ENCODE data around the gene SOX11.
"Not testable (repeated sequence)": the region's sequence is repeated elsewhere in the genome, so short reads cannot be mapped to it uniquely, and the experiment has no call there.

SOX11 gene

GRCh38 chr2:5691985-5692529 lies at the start of gene SOX11:
Gene SOX11 (plus strand): TSS chr2:5692384. CDS start chr2:5692722, 338 bp downstream.
- DNase-seq, result peak; percentile 97 to 99

DNA sequence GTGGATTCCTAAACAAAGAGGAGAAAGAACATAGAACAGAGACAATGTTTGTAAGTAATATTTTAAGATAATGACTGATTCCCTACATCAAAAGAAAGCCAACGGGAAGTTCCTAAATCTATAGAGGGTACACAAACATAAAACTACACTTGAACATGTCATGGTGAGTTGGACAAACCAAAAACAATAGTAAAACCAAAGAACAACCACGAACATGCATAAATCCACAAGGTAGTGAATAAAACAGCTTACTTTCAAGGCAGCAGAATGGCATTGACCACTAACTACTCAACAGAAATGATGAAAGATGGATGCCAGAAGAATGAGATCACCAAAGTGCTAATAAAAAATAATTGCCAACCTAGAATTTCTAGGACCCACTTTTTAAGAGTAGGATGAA lies 39.5 kb upstream of the SOX11 start:
- not testable (repeated sequence) for DNase-seq

DNA sequence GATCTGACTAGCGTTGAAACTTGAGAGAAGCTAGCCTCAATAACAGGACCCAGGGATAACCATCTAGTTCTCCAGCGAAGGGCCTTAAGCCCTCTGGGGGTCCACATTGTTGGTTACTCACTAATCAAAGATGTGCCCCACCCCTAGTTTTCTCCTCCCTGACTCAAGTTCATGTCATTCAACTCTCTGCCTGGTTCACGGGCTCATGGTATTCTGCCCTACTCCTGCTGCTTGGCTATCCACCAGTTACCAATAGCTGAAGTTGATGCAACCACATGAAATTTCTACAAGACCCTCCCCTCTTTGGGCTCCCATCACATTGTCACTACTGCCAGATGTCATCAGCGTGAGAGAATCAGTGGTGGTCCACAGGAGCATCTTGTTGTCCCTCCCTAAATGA lies 38.4 kb upstream of the SOX11 start:
- not testable (repeated sequence) for DNase-seq

DNA sequence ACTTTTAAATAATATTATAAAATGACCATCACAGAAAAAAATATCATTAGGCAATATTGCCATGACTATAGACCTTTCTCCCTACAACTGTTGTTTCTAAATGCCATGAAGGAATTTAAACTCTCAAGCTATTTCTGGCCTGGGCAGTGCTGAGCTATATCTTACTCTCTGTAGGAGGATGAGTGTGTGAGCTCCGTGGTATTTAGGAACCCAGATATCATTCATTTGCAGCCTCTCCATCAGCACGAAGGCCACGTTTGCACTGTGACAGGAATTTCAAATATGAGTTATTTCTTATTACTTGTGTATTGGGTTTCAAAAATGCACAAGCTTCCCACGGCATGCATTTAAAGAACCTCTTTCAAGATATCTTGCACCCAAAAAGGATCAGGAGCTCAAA lies 35.0 kb upstream of the SOX11 start:
- no peak for DNase-seq

DNA sequence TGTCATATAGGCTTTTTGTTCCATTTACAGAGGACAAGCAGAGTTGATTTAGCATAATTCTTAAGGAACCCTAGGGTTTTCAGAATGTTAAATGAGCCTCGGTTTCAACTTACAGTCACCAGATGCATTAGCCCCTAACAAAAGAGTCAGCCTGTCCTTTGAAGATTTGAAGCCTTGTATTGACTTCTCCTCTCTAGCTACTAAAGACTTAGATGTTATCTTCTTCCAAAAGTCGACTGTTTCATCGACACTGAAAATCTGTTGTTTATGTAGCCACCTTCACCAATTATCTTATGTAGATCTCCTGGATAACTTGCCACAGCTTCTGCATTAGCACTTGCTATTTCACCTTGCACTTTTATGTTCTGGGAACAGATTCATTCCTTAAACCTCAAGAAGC lies 31.6 kb upstream of the SOX11 start:
- no peak for DNase-seq

- DNase-seq, result no peak
Measured at GRCh38 chr2:5661362-5661761, 30.8 kb upstream of the SOX11 start.

DNA sequence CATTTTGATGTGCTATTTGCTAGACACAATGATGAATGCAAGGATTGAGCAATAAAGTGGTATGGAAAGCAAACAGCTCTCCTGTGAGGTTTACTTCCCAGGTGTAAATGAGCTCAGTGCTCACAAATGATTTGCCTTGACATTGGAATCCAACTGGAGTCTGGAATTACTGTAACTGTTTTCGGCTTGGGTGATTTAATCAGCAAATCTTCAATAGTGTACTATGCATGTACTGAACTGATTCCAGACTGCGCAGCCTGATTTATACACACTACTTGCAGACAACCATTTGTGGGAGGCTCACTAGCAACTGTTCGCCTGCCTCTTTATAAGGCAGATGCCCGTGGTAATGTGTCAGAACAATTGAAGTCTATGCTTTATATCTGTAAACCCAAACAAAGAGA lies 27.9 kb upstream of the SOX11 start:
- no peak for DNase-seq

DNA sequence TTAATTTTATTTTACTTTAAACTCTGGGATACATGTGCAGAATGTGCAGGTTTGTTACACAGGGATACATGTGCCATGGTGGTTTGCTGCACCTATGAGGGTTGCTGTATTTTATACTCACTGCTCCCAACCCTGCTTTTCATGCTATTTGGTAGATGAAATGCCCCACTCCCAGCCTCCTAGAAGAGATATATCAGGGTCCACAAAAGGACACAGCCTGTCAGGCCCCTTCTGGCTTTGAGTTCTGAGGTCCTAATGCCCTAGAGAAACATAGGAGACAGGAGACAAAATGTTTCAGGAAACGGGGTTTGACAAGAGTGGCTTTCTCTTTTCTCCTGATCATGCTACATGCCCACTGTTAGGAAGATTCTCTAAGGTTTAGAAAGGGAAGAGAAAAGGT lies 27.1 kb upstream of the SOX11 start:
- no peak for DNase-seq

GRCh38 chr2:5666798-5667197 lies 25.4 kb upstream of the SOX11 start:
- DNase-seq, result no peak

- not testable (repeated sequence) for DNase-seq
Measured at GRCh38 chr2:5667655-5668054, 24.5 kb upstream of the SOX11 start.

GRCh38 chr2:5668682-5669250 lies 23.4 kb upstream of the SOX11 start:
- no peak for DNase-seq

- DNase-seq, result no peak
Measured at GRCh38 chr2:5672749-5673144, 19.4 kb upstream of the SOX11 start.

DNA sequence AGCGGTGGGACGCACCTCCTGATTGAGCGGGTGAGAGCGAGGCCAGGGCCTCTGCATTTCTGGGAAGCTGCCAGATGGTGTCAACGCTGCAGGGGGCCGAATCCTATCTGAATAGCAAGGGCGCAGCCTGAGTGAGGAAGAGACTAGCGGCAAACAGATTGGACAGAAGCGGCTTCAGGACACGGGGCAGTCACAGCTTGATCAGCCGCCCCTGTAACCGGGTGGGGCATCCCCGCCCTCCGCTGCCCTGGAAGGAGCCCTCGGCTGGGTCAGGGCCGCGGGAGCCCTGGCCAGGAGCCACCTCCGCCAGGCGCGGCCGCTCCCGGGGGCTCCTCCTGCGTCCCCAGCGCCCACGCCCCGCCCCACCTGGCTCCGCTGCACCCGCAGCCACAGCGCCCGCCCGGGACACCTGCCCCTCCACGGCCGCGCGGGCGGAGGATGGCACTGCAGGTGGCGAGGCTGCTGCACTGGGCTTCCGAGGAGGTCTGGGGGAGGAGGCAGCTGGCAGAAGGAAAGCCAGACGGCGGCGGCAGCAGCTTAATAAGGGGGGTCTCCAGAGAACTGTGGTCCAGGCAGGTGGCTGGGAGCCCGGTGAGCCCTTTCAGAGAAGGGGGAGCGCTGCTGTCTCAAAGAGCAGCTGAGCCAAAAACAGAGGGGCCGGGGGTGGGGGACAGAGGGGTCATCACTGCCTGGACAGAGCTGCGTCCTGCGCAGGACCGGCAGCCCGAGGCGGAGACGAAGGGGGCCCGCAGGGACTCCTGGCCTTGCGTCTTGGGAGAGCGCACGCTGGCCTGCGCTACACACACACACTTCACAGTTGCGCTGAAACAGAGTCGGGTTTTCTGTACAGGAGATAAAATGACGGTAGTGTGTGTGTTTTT lies 18.8 kb upstream of the SOX11 start:
- peak; percentile 40 to 61 for DNase-seq

DNA sequence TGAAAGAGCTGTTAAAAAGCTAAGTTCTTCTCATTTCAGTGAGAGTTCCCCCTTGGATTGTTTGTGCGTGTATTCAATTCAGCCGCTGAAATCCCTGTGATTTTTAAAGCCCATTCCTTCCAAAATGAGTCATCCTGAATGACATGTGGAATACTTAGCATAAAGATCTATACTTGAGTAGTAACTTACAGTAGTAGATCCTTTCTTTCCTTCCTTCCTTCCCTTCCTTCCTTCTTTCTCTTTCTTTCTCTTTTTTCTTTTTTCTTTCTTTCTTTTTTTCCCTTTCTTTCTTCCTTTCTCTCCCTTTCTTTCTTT lies 18.2 kb upstream of the SOX11 start:
- DNase-seq, result no peak

DNA sequence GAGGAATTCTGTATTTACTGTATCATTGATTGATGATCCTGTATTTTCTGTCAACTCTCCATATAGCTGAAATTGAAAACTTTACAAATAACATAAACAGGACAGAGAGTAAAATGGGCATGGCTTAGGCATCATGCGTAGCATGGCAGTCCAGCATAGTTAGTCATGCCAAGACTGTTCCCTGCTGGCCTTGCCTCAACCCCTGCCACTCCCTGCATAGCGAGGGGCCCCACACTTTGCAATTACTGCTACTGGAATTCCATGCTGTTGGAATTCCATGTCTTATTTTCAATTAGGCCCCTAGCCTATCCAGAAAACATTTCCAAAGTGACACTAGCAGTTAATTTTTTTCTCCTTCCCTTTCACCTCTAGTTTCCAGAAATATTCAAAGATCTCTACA lies 15.1 kb upstream of the SOX11 start:
- no peak for DNase-seq

- DNase-seq, result no peak
Measured at GRCh38 chr2:5683471-5683870, 8.7 kb upstream of the SOX11 start.

DNA sequence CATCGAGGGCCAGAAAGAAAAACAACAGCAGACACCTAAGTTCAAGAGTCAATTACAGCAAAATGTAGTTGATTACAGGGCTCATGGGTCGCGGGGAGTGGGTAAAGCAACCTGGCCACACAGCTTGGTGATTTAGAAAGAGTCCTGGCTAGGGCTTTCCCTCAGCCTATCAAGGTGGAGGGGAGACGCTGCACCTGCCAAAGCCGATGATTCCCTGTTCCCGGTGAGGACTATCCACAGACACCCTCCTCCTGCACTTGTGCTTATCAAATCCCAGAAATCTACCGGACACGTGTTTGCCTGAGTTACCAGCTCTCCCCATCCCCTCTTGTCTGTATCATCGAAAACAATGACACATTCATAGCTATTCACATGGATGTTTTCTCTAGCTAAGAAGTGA lies 7.0 kb upstream of the SOX11 start:
- DNase-seq, result no peak

DNA sequence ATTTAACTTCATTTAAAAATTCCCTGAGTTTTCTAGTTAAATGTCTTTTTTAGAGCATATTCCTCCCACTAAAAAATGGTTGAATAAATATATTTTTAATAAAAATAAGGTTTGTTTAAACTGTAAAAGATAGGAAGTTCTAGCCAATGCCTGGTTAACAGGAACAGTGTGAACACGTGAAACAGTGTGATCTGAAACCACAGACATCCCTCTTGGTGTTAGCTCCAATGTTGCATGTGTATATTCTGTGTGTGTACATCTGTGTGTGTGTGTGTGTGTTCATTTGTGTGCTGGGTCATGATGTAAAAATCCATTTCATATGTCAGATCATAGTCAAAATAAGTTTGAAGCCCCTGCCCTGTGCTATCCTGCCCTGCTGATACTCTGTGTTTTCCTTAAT lies 6.1 kb upstream of the SOX11 start:
- DNase-seq, result no peak

GRCh38 chr2:5686536-5686935 lies 5.6 kb upstream of the SOX11 start:
- DNase-seq, result no peak

- DNase-seq, result peak in 1 of 2 experiments; percentile 23
Measured at GRCh38 chr2:5689750-5690149, 2.4 kb upstream of the SOX11 start.

DNA sequence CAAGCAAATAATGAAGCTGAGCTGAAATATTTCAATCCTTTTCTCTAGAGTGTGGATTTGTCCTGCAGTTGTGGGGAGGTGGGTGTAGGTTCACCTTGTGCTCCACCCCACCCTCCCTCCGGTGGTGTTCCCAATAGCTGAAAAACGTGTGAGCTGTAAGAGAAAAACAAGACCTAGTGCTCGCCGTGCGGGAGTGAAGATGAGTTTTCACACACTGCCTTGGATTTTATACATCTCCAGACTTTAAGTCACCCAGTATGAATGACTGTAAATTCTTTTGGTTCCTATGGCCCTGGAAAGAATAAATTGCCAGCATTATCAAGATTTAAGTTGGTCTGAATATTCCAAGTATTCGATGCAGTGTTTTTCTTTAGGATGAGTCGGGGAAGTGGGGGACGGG lies 1.9 kb upstream of the SOX11 start:
- peak; percentile 24 to 57 for DNase-seq

DNA sequence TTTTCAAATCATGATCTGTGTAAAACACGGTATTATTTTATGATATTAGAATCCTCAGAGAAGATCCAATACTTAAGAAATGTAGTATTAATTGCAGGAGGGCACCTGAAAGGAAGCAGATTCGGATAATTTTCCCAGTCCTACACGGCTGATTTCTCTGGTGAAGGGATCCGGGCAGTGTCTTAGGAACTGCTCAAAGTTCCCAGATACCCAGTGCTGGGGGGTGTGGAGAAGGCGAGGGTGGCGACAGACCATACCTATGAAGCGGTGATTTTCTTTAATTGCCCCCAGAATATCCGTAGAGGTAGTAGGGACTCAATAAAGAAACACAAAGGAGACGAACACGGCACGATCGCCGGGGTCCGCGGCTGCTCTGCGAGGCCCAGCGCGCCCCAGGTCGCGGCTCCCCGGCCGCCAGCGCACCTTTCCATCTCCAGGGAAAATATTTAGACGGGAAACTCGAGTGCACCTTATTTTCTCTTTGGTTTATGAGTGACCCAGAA lies 1.4 kb upstream of the SOX11 start:
- peak in 1 of 2 experiments; percentile 60 for DNase-seq

GRCh38 chr2:5691221-5691984 lies 781 bp upstream of the SOX11 start:
- DNase-seq, result peak; percentile 82 to 88
